B cell (primary cell): ENCODE data around the gene ZNF423. TPM values are rescaled to one million over a fixed set of nuclear protein-coding genes. Genes with fewer than 3 reads are reported as not detected.

Experiments used
- ATAC-seq: fragments of 200-7000 bp; cut with Tn5 transposase; one replicate; pipeline ENCODE4 v1.10.0; 2021; ENCODE audit warnings: low read depth, mild to moderate bottlenecking, moderate number of reproducible peaks, moderate library complexity
- CTCF ChIA-PET: fragments of 350-600 bp; sonication (Branson Sonifier 250); formaldehyde crosslinking; loops from one replicate; lab custom pipeline; 2021; ENCODE audit warnings: antibody characterized with exemption, inconsistent platforms; lab: Charles Lee
- POLR2A ChIA-PET: fragments of 350-600 bp; sonication (Branson Sonifier 250); formaldehyde crosslinking; loops from one replicate; lab custom pipeline; 2021; ENCODE audit warnings: antibody characterized with exemption; lab: Charles Lee
- DNase-seq: peaks from one replicate; pipeline ENCODE4 v3.0.0; 2013
- H2AFZ ChIP-seq: 2 replicates; pipeline ENCODE4 v1.6.1; 2012; ENCODE audit warnings: mild to moderate bottlenecking, low read depth, low read length; ENCODE audit not compliant: insufficient read depth, poor library complexity, severe bottlenecking
- H3K27ac ChIP-seq, 2 donors: 1 replicate in 1 of 2; 2 replicates in 1 of 2; pipeline ENCODE4 v1.5.1; 2012 to 2013; ENCODE audit warnings: low read length in 2 of 2, mild to moderate bottlenecking in 2 of 2, moderate library complexity in 1 of 2
- H3K27me3 ChIP-seq, 4 experiments: fragments of 200-600 bp in 1 of 4; sonication (generic) in 1 of 4; replicated peaks in 1 of 4; 1 replicate in 2 of 4; 2 replicates in 2 of 4; pipeline versions ENCODE4 v1.6.1 to v1.7.0; 2013 to 2016; ENCODE audit warnings: low read length in 3 of 4, mild to moderate bottlenecking in 2 of 4, mixed read lengths in 1 of 4, moderate library complexity in 1 of 4; ENCODE audit not compliant: insufficient read depth in 4 of 4, control insufficient read depth in 3 of 4; ENCODE audit errors: control extremely low read depth in 1 of 4
- H3K36me3 ChIP-seq, 2 experiments: replicated peaks in 1 of 2; 1 replicate in 1 of 2; 2 replicates in 1 of 2; pipeline versions ENCODE4 v1.6.1 to v1.7.1; 2013; ENCODE audit warnings: low read length in 1 of 2; ENCODE audit not compliant: insufficient read depth in 2 of 2, control insufficient read depth in 1 of 2; ENCODE audit errors: control extremely low read depth in 1 of 2, extremely low read depth in 1 of 2
- H3K4me1 ChIP-seq, 2 donors: fragments of 200-600 bp in 1 of 2; sonication (generic) in 1 of 2; 1 replicate in 1 of 2; 2 replicates in 1 of 2; pipeline versions ENCODE4 v1.5.1 to v1.6.1; 2013 to 2017; ENCODE audit warnings: low read length in 2 of 2; ENCODE audit not compliant: control insufficient read depth in 2 of 2, insufficient read depth in 2 of 2
- H3K4me2 ChIP-seq: replicated peaks from 2 replicates; pipeline ENCODE3; 2012; ENCODE audit warnings: mild to moderate bottlenecking, low read depth, low read length; ENCODE audit not compliant: poor library complexity, severe bottlenecking
- H3K4me3 ChIP-seq, 5 experiments: fragments of 200-600 bp in 1 of 5; sonication (generic) in 1 of 5; 1 replicate in 3 of 5; 2 replicates in 2 of 5; pipeline versions ENCODE4 v1.5.1 to v1.7.0; 2011 to 2016; ENCODE audit warnings: low read length in 4 of 5, mild to moderate bottlenecking in 4 of 5, low read depth in 2 of 5, control low read depth in 1 of 5, moderate library complexity in 1 of 5; ENCODE audit not compliant: insufficient read depth in 1 of 5; ENCODE audit errors: control extremely low read depth in 1 of 5, extremely low read depth in 1 of 5
- H3K79me2 ChIP-seq: fragments of 200-600 bp; sonication (generic); one replicate; pipeline ENCODE4 v1.6.0; 2016; ENCODE audit warnings: low read length; ENCODE audit not compliant: control insufficient read depth, insufficient read depth
- H3K9ac ChIP-seq: fragments of 200-600 bp; sonication (generic); 2 replicates; pipeline ENCODE4 v1.6.1; 2017; ENCODE audit warnings: mild to moderate bottlenecking, low read length, moderate library complexity
- H3K9me3 ChIP-seq, 3 donors: one replicate each; pipeline versions ENCODE4 v1.6.1 to v1.7.1; 2013; ENCODE audit warnings: low read length in 2 of 3; ENCODE audit not compliant: control insufficient read depth in 2 of 3, insufficient read depth in 1 of 3; ENCODE audit errors: control extremely low read depth in 1 of 3
- H4K20me1 ChIP-seq: 2 replicates; pipeline ENCODE4 v1.6.0; 2012; ENCODE audit warnings: mild to moderate bottlenecking, low read length; ENCODE audit not compliant: insufficient read depth, control insufficient read depth, poor library complexity, severe bottlenecking
- H3K27ac Mint-ChIP-seq: one replicate; pipeline ENCODE4 v1.8.0; 2021; ENCODE audit warnings: mixed read lengths
- H3K27me3 Mint-ChIP-seq: one replicate; pipeline ENCODE4 v1.8.0; 2021; ENCODE audit warnings: mixed read lengths
- H3K4me1 Mint-ChIP-seq: one replicate; pipeline ENCODE4 v1.8.0; 2021; ENCODE audit warnings: mixed read lengths
- H3K4me3 Mint-ChIP-seq: one replicate; pipeline ENCODE4 v1.8.0; 2021; ENCODE audit warnings: mixed read lengths
- H3K9me3 Mint-ChIP-seq: one replicate; pipeline ENCODE4 v1.8.0; 2022; ENCODE audit warnings: mixed read lengths; ENCODE audit not compliant: insufficient read depth
- EZH2 ChIP-seq: IDR thresholded peaks from 2 replicates; pipeline ENCODE4 v1.6.1; 2012; ENCODE audit warnings: borderline replicate concordance, low read depth, mild to moderate bottlenecking, moderate library complexity, low read length; ENCODE audit not compliant: insufficient read depth, poor library complexity, severe bottlenecking
- WGBS: methylation state at CpG from one replicate; pipeline ENCODE4 v1.1.5; 2013; ENCODE audit warnings: missing lambda C conversion rate; ENCODE audit not compliant: insufficient coverage; 5-methylcytosine and 5-hydroxymethylcytosine counted together
- intact Hi-C: fragments of 100-400 bp; cut with micrococcal nuclease; formaldehyde crosslinking; loops from one replicate; pipeline ENCODE4 v1.10.0; 2022
- polyA plus RNA-seq: library from polyadenylated mRNA; depleted of rRNA; stranded (reverse); fragments of >200 nt; gene quantifications from 2 replicates; pipeline ENCODE4 v1.2.3, GENCODE V29; 2012
- total RNA-seq, 2 donors: library from RNA; stranded (reverse); fragments of 120-200 nt in 1 of 2; gene quantifications; 1 replicate in 1 of 2; 2 replicates in 1 of 2; pipeline versions ENCODE4 v1.2.3 to v1.2.4, GENCODE V29; 2013 to 2022
- TF ChIP-seq, protein P1 (sequence below): fragments of 200-600 bp; IDR thresholded peaks from one replicate; pipeline ENCODE4 v1.8.0; 2022; ENCODE audit warnings: antibody characterized with exemption, mild to moderate bottlenecking

Gene ZNF423
- total and polyA plus RNA-seq, 2 donors (not counting 1 experiment from before 2014, with no cell fraction given), result not detected

GRCh38 chr16:49483651-49484450, 372.1 kb downstream of the ZNF423 start:
- peaks cover 12% of the 10 kb centered on the region for H3K4me1 Mint-ChIP-seq
- ChIA-PET POLR2A (no interaction called here), CTCF (no interaction called here)
- 85% methylated on average over 11 of the region's 22 CpGs for whole genome bisulfite sequencing
- Histone ChIP-seq H3K9ac (no peak overlapping the region), H3K4me1 (peaks cover 8 to 11% of the 10 kb centered on the region in 2 donors), H4K20me1 (no peaks in the 10 kb centered on the region), H3K79me2 (no peaks in the 10 kb centered on the region), H3K4me3 (no peak overlapping the region), H3K27me3 (peaks cover 0 to 4% (median 2%) of the 10 kb centered on the region in 4 experiments), H3K27ac (no peak overlapping the region), H3K9me3 (no peaks in the 10 kb centered on the region), H3K4me2 (peak overlapping the region; percentile 42), H3K36me3 (no peaks in the 10 kb centered on the region), H2AFZ (peak overlapping the region; percentile 40)
- peaks cover 12% of the 10 kb centered on the region for H3K27me3 Mint-ChIP-seq
- no peak for TF ChIP-seq EZH2
- TF ChIP-seq, protein P1, sequence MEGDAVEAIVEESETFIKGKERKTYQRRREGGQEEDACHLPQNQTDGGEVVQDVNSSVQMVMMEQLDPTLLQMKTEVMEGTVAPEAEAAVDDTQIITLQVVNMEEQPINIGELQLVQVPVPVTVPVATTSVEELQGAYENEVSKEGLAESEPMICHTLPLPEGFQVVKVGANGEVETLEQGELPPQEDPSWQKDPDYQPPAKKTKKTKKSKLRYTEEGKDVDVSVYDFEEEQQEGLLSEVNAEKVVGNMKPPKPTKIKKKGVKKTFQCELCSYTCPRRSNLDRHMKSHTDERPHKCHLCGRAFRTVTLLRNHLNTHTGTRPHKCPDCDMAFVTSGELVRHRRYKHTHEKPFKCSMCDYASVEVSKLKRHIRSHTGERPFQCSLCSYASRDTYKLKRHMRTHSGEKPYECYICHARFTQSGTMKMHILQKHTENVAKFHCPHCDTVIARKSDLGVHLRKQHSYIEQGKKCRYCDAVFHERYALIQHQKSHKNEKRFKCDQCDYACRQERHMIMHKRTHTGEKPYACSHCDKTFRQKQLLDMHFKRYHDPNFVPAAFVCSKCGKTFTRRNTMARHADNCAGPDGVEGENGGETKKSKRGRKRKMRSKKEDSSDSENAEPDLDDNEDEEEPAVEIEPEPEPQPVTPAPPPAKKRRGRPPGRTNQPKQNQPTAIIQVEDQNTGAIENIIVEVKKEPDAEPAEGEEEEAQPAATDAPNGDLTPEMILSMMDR, result no peak
- H3K27ac Mint-ChIP-seq, result no peak overlapping the region
- intact Hi-C loops, result no loop called here
- no peaks in the 10 kb centered on the region for H3K9me3 Mint-ChIP-seq
- DNase-seq (no peak), ATAC-seq (no peak)
- H3K4me3 Mint-ChIP-seq, result peak overlapping the region; percentile 18

- Histone ChIP-seq H3K4me3 (no peak overlapping the region), H3K27ac (no peak overlapping the region), H3K9me3 (no peaks in the 10 kb centered on the region), H3K4me2 (no peak overlapping the region), H4K20me1 (no peaks in the 10 kb centered on the region), H3K79me2 (no peaks in the 10 kb centered on the region), H3K27me3 (peaks cover 0 to 4% (median 2%) of the 10 kb centered on the region in 4 experiments), H3K9ac (no peak overlapping the region), H3K36me3 (no peaks in the 10 kb centered on the region), H2AFZ (no peak overlapping the region), H3K4me1 (peaks cover 11 to 13% of the 10 kb centered on the region in 2 donors)
- H3K27me3 Mint-ChIP-seq, result peaks cover 12% of the 10 kb centered on the region
- ATAC-seq, result no peak
- DNase-seq, result no peak
- intact Hi-C loops, result no loop called here
- 91% methylated on average over 5 of the region's 9 CpGs for WGBS
- peaks cover 12% of the 10 kb centered on the region for H3K4me1 Mint-ChIP-seq
- POLR2A ChIA-PET, result no interaction called here
- no peaks in the 10 kb centered on the region for H3K9me3 Mint-ChIP-seq
- CTCF ChIA-PET, result no interaction called here
- no peak overlapping the region for H3K4me3 Mint-ChIP-seq
- TF ChIP-seq EZH2, result no peak
- TF ChIP-seq, protein P1, result no peak
- no peak overlapping the region for H3K27ac Mint-ChIP-seq
Measured at GRCh38 chr16:49483251-49483650, 372.7 kb downstream of the ZNF423 start.
